Measurements from ENCODE around the gene NCKAP5. TPM values are rescaled to one million over a fixed set of nuclear protein-coding genes. Genes with fewer than 3 reads are reported as not detected.
"Not testable (repeated sequence)": the region's sequence is repeated elsewhere in the genome, so short reads cannot be mapped to it uniquely, and the experiment has no call there.

The NCKAP5 gene
- total RNA-seq, 5 donors from 2014 or later (not counting 1 experiment from before 2014, with no cell fraction given) = 0.06 TPM; not detected in 4

DNA sequence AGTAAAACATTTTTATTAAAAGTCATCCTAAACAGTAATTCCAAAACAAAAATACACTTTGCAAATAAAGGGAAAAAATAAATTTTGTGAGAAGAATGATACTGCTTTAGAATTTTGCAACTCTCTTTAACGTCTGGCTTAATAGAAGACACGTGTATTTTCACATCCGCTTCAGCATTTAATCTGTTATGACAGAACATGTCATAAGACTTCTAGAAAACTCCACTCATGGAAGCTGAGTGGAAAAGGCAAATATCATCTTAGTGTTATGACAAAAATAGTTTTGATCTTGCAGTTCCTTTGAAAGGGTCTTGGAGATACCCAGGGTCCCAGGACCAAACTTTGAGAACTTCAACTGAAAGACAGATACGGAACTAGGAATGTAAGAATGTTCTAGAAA is 350.1 kb downstream of the NCKAP5 start:
- H3K4me1 Mint-ChIP-seq = no peaks in the 10 kb centered on the region
- no peaks in the 10 kb centered on the region for H3K9me3 ChIP-seq
- no peak overlapping the region for H3K4me3 Mint-ChIP-seq
- ATAC-seq (replicated peaks in 1 of 4) (no peak), DNase-seq (no peak)
- H3K36me3 ChIP-seq (ENCODE audit: control insufficient read depth in 2 of 2, extremely low read depth in 1 of 2, insufficient read depth in 1 of 2, low read length in 1 of 2) = no peaks in the 10 kb centered on the region
- POLR2A ChIA-PET = no interaction called here
- H3K4me3 ChIP-seq (ENCODE audit: control insufficient read depth in 1 of 2, extremely low read depth in 1 of 2, low read length in 1 of 2) = no peak overlapping the region
- no peak overlapping the region for H3K27ac Mint-ChIP-seq
- no peaks in the 10 kb centered on the region for H3K36me3 Mint-ChIP-seq
- no peaks in the 10 kb centered on the region for H3K4me1 ChIP-seq (ENCODE audit: control insufficient read depth in 1 of 2, extremely low read depth in 1 of 2, insufficient read depth in 2 of 2, low read length in 2 of 2)
- H3K27me3 ChIP-seq (replicated peaks in 1 of 2; ENCODE audit: control insufficient read depth in 2 of 2, extremely low read depth in 1 of 2, insufficient read depth in 2 of 2, low read length in 1 of 2) = no peaks in the 10 kb centered on the region
- H3K9me3 Mint-ChIP-seq = peaks cover 7 to 14% (median 11%) of the 10 kb centered on the region in 3 donors
- WGBS (ENCODE audit: insufficient coverage) = no CpG with 5 or more reads among the region's 4 CpGs
- no peak overlapping the region for H3K27ac ChIP-seq (ENCODE audit: low read length)
- CTCF ChIA-PET = no interaction called here
- no peaks in the 10 kb centered on the region for H3K27me3 Mint-ChIP-seq

DNA sequence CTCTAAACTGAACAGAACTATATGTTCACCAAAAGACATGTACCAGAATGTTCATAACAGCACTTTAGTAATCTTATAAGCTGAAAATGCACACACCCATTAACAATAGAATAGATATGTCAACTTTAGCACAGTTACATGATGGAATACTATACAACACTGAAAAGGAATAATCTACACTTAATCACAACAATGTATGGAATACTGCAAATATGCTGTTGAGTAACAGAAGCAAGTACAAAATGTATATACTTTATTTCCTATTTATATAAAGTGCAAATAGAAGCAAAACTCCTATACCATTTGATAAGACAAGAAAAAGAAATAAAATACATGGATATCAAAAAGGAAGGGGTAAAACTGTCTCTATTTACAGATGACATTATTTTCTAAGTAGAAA is 352.8 kb downstream of the NCKAP5 start:
- no peaks in the 10 kb centered on the region for H3K36me3 Mint-ChIP-seq
- POLR2A ChIA-PET = no interaction called here
- H3K27ac Mint-ChIP-seq = no peak overlapping the region

DNA sequence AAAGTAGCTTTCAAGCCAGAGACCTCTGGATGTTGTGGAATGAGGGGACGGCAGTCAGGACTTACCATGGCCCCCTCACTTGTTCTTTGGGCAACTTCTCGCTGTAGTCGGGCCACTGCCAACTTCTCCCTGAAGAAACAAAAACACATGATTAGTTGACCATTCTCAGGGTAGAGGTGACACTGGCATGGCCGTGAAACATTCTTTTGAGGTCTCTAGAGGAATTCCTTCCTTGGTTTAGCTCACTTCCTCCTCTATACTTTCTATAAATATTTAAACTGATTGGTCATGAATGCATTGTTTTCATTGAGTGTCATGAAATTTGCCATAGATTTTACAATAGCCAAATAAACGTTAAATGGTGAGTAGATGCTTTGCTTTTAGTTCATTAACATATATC is 354.6 kb downstream of the NCKAP5 start:
- H3K4me1 Mint-ChIP-seq = no peaks in the 10 kb centered on the region
- H3K27me3 ChIP-seq (replicated peaks in 1 of 2; ENCODE audit: control insufficient read depth in 2 of 2, extremely low read depth in 1 of 2, insufficient read depth in 2 of 2, low read length in 1 of 2) = no peaks in the 10 kb centered on the region
- ATAC-seq (replicated peaks in 1 of 4) (no peak), DNase-seq (no peak)
- peaks cover 12 to 21% (median 14%) of the 10 kb centered on the region in 3 donors for H3K9me3 Mint-ChIP-seq
- ChIA-PET CTCF (no interaction called here), POLR2A (no interaction called here)
- H3K4me3 ChIP-seq (ENCODE audit: control insufficient read depth in 1 of 2, extremely low read depth in 1 of 2, low read length in 1 of 2) = no peak overlapping the region
- WGBS (ENCODE audit: insufficient coverage) = 88% methylated on average over 1 of the region's 5 CpGs
- H3K4me1 ChIP-seq (ENCODE audit: control insufficient read depth in 1 of 2, extremely low read depth in 1 of 2, insufficient read depth in 2 of 2, low read length in 2 of 2) = no peaks in the 10 kb centered on the region
- H3K36me3 Mint-ChIP-seq = no peaks in the 10 kb centered on the region
- H3K4me3 Mint-ChIP-seq = no peak overlapping the region
- no peaks in the 10 kb centered on the region for H3K9me3 ChIP-seq
- no peak overlapping the region for H3K27ac Mint-ChIP-seq
- H3K27me3 Mint-ChIP-seq = no peaks in the 10 kb centered on the region
- H3K36me3 ChIP-seq (ENCODE audit: control insufficient read depth in 2 of 2, extremely low read depth in 1 of 2, insufficient read depth in 1 of 2, low read length in 1 of 2) = no peaks in the 10 kb centered on the region
- H3K27ac ChIP-seq (ENCODE audit: low read length) = no peak overlapping the region

More for the DNA sequence above, 352.8 kb downstream of the NCKAP5 start:
- no peak overlapping the region for H3K4me3 Mint-ChIP-seq
- Histone ChIP-seq H3K36me3 (ENCODE audit: control insufficient read depth in 2 of 2, extremely low read depth in 1 of 2, insufficient read depth in 1 of 2, low read length in 1 of 2) (no peaks in the 10 kb centered on the region), H3K4me3 (ENCODE audit: control insufficient read depth in 1 of 2, extremely low read depth in 1 of 2, low read length in 1 of 2) (no peak overlapping the region), H3K4me1 (ENCODE audit: control insufficient read depth in 1 of 2, extremely low read depth in 1 of 2, insufficient read depth in 2 of 2, low read length in 2 of 2) (no peaks in the 10 kb centered on the region), H3K9me3 (no peaks in the 10 kb centered on the region), H3K27ac (ENCODE audit: low read length) (no peak overlapping the region), H3K27me3 (replicated peaks in 1 of 2; ENCODE audit: control insufficient read depth in 2 of 2, extremely low read depth in 1 of 2, insufficient read depth in 2 of 2, low read length in 1 of 2) (no peaks in the 10 kb centered on the region)
- peaks cover 11 to 21% (median 12%) of the 10 kb centered on the region in 3 donors for H3K9me3 Mint-ChIP-seq
- no peak for DNase-seq
- no peaks in the 10 kb centered on the region for H3K4me1 Mint-ChIP-seq
- H3K27me3 Mint-ChIP-seq = no peaks in the 10 kb centered on the region
- ATAC-seq (replicated peaks in 1 of 4) = no peak
- CTCF ChIA-PET = no interaction called here

DNA sequence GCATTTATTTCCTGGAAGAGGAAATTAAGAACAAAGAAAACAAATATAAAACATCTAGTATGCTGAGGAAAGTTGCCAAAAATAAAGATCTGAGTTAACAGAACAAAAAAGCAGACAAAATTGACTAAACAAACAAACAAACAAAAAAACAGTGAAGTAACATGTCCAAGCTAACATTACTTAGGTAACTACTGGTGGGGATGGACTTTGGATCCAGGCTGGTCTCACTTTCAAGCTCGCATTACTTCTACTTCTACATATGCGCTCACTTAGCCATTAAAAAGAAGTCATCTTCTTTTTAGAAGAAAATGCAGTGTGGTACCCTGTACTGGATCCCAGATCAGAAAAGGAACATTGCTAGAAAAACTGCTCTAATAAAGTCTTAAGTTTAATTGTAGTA is 358.9 kb downstream of the NCKAP5 start:
- DNase-seq = no peak
- Histone ChIP-seq H3K36me3 (ENCODE audit: control insufficient read depth in 2 of 2, extremely low read depth in 1 of 2, insufficient read depth in 1 of 2, low read length in 1 of 2) (no peaks in the 10 kb centered on the region), H3K27me3 (replicated peaks in 1 of 2; ENCODE audit: control insufficient read depth in 2 of 2, extremely low read depth in 1 of 2, insufficient read depth in 2 of 2, low read length in 1 of 2) (no peaks in the 10 kb centered on the region), H3K27ac (ENCODE audit: low read length) (no peak overlapping the region), H3K9me3 (no peaks in the 10 kb centered on the region), H3K4me1 (ENCODE audit: control insufficient read depth in 1 of 2, extremely low read depth in 1 of 2, insufficient read depth in 2 of 2, low read length in 2 of 2) (no peaks in the 10 kb centered on the region), H3K4me3 (ENCODE audit: control insufficient read depth in 1 of 2, extremely low read depth in 1 of 2, low read length in 1 of 2) (no peak overlapping the region)
- WGBS (ENCODE audit: insufficient coverage) = no CpG with 5 or more reads among the region's 2 CpGs
- Mint-ChIP-seq H3K27ac (no peak overlapping the region), H3K36me3 (no peaks in the 10 kb centered on the region), H3K4me1 (no peaks in the 10 kb centered on the region), H3K27me3 (no peaks in the 10 kb centered on the region), H3K9me3 (peaks cover 15 to 20% (median 15%) of the 10 kb centered on the region in 3 donors), H3K4me3 (no peak overlapping the region)
- CTCF ChIA-PET = no interaction called here
- ATAC-seq (replicated peaks in 1 of 4) = no peak
- POLR2A ChIA-PET = no interaction called here

DNA sequence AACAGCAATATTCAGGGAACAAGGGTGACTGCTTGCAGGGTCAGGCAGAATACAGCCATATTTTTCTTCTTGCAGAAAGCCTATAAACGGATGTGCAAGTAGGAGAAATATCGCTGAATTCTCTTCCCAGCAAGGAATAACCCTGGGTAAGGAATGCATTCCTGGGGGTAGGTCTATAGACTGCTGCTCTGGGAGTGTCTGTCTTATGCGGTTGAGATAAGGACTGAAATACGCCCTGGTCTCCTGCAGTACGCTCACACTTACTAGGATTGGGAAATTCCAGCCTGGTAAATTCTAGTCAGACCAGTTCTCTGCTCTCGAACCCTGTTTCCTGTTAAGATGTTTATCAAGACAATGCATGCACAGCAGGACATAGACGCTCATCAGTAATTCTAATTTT is 361.6 kb downstream of the NCKAP5 start:
- H3K27me3 ChIP-seq (replicated peaks in 1 of 2; ENCODE audit: control insufficient read depth in 2 of 2, extremely low read depth in 1 of 2, insufficient read depth in 2 of 2, low read length in 1 of 2); H3K4me1 ChIP-seq (ENCODE audit: control insufficient read depth in 1 of 2, extremely low read depth in 1 of 2, insufficient read depth in 2 of 2, low read length in 2 of 2); H3K4me3 ChIP-seq (ENCODE audit: control insufficient read depth in 1 of 2, extremely low read depth in 1 of 2, low read length in 1 of 2); DNase-seq; CTCF ChIA-PET; H3K9me3 ChIP-seq; H3K36me3 ChIP-seq (ENCODE audit: control insufficient read depth in 2 of 2, extremely low read depth in 1 of 2, insufficient read depth in 1 of 2, low read length in 1 of 2); H3K27ac Mint-ChIP-seq; POLR2A ChIA-PET; H3K27me3 Mint-ChIP-seq; H3K27ac ChIP-seq (ENCODE audit: low read length); H3K4me3 Mint-ChIP-seq; H3K36me3 Mint-ChIP-seq; H3K4me1 Mint-ChIP-seq; ATAC-seq (replicated peaks in 1 of 4): not testable (repeated sequence)
- 88% methylated on average over 5 of the region's 7 CpGs for WGBS (ENCODE audit: insufficient coverage)
- peaks cover 10 to 20% (median 16%) of the 10 kb centered on the region in 3 donors for H3K9me3 Mint-ChIP-seq

DNA sequence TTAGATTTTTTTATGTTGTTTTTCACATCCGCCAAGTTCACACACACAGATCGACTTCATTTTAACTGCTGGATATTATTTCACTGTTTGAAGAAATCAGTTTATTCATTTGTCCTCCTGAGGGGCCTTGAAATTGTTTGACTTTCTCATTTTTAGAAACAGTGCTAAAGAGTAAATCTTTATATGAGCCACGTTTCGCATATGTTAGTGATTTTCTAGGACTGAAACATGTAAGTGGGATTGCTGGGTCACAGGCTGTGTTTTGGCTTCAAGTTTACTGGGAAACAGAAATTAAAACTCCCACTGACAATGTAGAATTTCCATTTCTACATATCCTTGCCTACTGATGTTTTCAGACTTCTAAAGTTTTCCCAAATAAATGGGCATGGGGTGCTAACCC is 363.8 kb downstream of the NCKAP5 start:
- no peaks in the 10 kb centered on the region for H3K27me3 ChIP-seq (replicated peaks in 1 of 2; ENCODE audit: control insufficient read depth in 2 of 2, extremely low read depth in 1 of 2, insufficient read depth in 2 of 2, low read length in 1 of 2)
- Mint-ChIP-seq H3K27ac (no peak overlapping the region), H3K27me3 (no peaks in the 10 kb centered on the region), H3K4me3 (no peak overlapping the region), H3K36me3 (no peaks in the 10 kb centered on the region), H3K9me3 (peaks cover 12 to 23% (median 20%) of the 10 kb centered on the region in 3 donors), H3K4me1 (no peaks in the 10 kb centered on the region)
- CTCF ChIA-PET = no interaction called here
- no peaks in the 10 kb centered on the region for H3K9me3 ChIP-seq
- H3K27ac ChIP-seq (ENCODE audit: low read length) = no peak overlapping the region
- POLR2A ChIA-PET = no interaction called here
- H3K36me3 ChIP-seq (ENCODE audit: control insufficient read depth in 2 of 2, extremely low read depth in 1 of 2, insufficient read depth in 1 of 2, low read length in 1 of 2) = no peaks in the 10 kb centered on the region
- DNase-seq (no peak), ATAC-seq (replicated peaks in 1 of 4) (no peak)
- no peaks in the 10 kb centered on the region for H3K4me1 ChIP-seq (ENCODE audit: control insufficient read depth in 1 of 2, extremely low read depth in 1 of 2, insufficient read depth in 2 of 2, low read length in 2 of 2)
- no peak overlapping the region for H3K4me3 ChIP-seq (ENCODE audit: control insufficient read depth in 1 of 2, extremely low read depth in 1 of 2, low read length in 1 of 2)
- WGBS (ENCODE audit: insufficient coverage) = 100% methylated on average over 1 of the region's 4 CpGs

DNA sequence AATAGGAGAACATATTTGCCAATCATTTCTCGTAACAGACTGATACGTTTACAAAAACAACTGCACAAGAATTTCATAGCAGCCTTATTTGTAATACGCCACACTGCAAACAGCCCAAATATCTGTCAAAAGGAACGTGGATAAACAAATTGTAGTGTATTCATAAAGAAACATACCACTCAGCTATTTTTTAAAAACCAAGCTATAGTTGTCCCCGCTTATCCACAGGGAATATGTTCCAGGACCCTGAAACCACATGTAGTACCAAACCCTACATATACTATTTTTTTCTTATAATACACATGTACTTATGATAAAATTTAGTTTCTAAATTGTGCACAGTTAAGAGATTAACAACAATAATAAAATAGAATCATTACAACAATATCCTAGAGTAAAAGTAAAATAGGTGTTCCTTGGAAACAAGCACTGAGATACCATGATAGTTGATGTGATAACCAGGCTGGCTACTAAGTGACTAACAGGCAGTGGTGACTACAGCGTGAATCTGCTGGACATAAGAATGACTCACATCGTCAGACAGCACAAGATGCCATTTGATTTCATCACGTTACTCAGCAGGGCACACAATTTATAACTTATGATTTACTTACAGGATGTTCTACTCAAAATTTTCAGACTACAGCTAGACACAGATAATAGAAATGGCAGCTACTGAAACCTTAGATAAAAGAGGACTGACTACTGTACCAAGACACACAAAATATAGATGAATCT is 367.4 kb downstream of the NCKAP5 start:
- ATAC-seq (replicated peaks in 1 of 4) (no peak), DNase-seq (no peak)
- H3K27ac Mint-ChIP-seq = no peak overlapping the region
- no peak overlapping the region for H3K4me3 ChIP-seq (ENCODE audit: control insufficient read depth in 1 of 2, extremely low read depth in 1 of 2, low read length in 1 of 2)
- no peaks in the 10 kb centered on the region for H3K27me3 Mint-ChIP-seq
- no peaks in the 10 kb centered on the region for H3K36me3 Mint-ChIP-seq
- no peaks in the 10 kb centered on the region for H3K4me1 Mint-ChIP-seq
- H3K9me3 ChIP-seq = no peaks in the 10 kb centered on the region
- peaks cover 6 to 19% (median 8%) of the 10 kb centered on the region in 3 donors for H3K9me3 Mint-ChIP-seq
- no peak overlapping the region for H3K4me3 Mint-ChIP-seq
- POLR2A ChIA-PET = no interaction called here
- H3K27me3 ChIP-seq (replicated peaks in 1 of 2; ENCODE audit: control insufficient read depth in 2 of 2, extremely low read depth in 1 of 2, insufficient read depth in 2 of 2, low read length in 1 of 2) = no peaks in the 10 kb centered on the region
- WGBS (ENCODE audit: insufficient coverage) = 83% methylated on average over 3 of the region's 8 CpGs
- no peaks in the 10 kb centered on the region for H3K36me3 ChIP-seq (ENCODE audit: control insufficient read depth in 2 of 2, extremely low read depth in 1 of 2, insufficient read depth in 1 of 2, low read length in 1 of 2)
- no peak overlapping the region for H3K27ac ChIP-seq (ENCODE audit: low read length)
- CTCF ChIA-PET = no interaction called here
- H3K4me1 ChIP-seq (ENCODE audit: control insufficient read depth in 1 of 2, extremely low read depth in 1 of 2, insufficient read depth in 2 of 2, low read length in 2 of 2) = no peaks in the 10 kb centered on the region

Measured in T-cell (primary cell).